ENCODE data around the gene ZNF428. TPM values are rescaled to one million over a fixed set of nuclear protein-coding genes. Genes with fewer than 3 reads are reported as not detected.

Gene ZNF428
- total RNA-seq, 1 donor from 2014 or later, result 53.4 TPM

DNA sequence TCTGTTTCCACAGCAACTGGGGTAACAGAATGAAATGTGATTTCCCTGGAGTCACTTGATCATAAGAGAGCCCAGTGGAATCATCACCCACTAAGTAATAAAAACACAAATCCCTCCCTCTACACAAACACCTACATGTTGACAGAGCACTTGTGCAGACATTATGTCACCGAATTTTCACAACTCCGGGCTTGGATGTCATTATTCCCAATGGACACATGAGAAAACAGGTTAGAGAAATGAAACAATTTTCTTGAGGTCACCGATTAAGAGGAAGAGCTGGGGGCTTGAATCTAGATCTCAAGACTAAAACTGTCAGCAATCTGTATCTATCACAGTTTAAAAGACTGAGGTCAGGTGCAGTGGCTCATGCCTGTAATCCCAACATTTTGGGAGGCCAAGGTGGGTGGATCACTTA is 47.2 kb downstream of the ZNF428 start:
- TF ChIP-seq, protein P1, sequence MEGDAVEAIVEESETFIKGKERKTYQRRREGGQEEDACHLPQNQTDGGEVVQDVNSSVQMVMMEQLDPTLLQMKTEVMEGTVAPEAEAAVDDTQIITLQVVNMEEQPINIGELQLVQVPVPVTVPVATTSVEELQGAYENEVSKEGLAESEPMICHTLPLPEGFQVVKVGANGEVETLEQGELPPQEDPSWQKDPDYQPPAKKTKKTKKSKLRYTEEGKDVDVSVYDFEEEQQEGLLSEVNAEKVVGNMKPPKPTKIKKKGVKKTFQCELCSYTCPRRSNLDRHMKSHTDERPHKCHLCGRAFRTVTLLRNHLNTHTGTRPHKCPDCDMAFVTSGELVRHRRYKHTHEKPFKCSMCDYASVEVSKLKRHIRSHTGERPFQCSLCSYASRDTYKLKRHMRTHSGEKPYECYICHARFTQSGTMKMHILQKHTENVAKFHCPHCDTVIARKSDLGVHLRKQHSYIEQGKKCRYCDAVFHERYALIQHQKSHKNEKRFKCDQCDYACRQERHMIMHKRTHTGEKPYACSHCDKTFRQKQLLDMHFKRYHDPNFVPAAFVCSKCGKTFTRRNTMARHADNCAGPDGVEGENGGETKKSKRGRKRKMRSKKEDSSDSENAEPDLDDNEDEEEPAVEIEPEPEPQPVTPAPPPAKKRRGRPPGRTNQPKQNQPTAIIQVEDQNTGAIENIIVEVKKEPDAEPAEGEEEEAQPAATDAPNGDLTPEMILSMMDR (IDR thresholded peaks at IDR 0.05; ENCODE audit: insufficient read depth, low read depth, low read length), result no peak
- no peak for TF ChIP-seq EZH2 (IDR thresholded peaks at IDR 0.05; ENCODE audit: insufficient read depth, low read length)
- H3K79me2 ChIP-seq (ENCODE audit: insufficient read depth, low read length), result peaks cover 28% of the 10 kb centered on the region
- H4K20me1 ChIP-seq (ENCODE audit: insufficient read depth, low read length), result peaks cover 12% of the 10 kb centered on the region
- H3K4me2 ChIP-seq (ENCODE audit: low read length), result no peak overlapping the region
- Mint-ChIP-seq H3K36me3 (ENCODE audit: low read depth, unreplicated experiment) (peaks cover 1% of the 10 kb centered on the region), H3K4me1 (ENCODE audit: low read depth, unreplicated experiment) (peaks cover 2% of the 10 kb centered on the region), H3K9me3 (ENCODE audit: unreplicated experiment) (peaks cover 2% of the 10 kb centered on the region), H3K27me3 (ENCODE audit: low read depth, unreplicated experiment) (no peaks in the 10 kb centered on the region), H3K27ac (ENCODE audit: unreplicated experiment) (no peak overlapping the region), H3K4me3 (ENCODE audit: unreplicated experiment) (no peak overlapping the region)
- no peak overlapping the region for H3K4me3 ChIP-seq (ENCODE audit: insufficient read depth, low read depth, low read length)
- H2AFZ ChIP-seq (ENCODE audit: low read depth, low read length), result no peak overlapping the region
- FAIRE-seq (no peak), DNase-seq (ENCODE audit: low read depth) (no peak)
- H3K27ac ChIP-seq (ENCODE audit: low read depth, low read length), result no peak overlapping the region
- no peak overlapping the region for H3K9ac ChIP-seq (ENCODE audit: low read length)
- no peaks in the 10 kb centered on the region for H3K9me3 ChIP-seq (ENCODE audit: insufficient read depth, low read depth, low read length)
- H3K4me1 ChIP-seq (ENCODE audit: insufficient read depth, low read length), result peaks cover 11% of the 10 kb centered on the region
- no peaks in the 10 kb centered on the region for H3K27me3 ChIP-seq (ENCODE audit: insufficient read depth, low read length)
- H3K36me3 ChIP-seq (ENCODE audit: insufficient read depth, low read length), result peaks cover 5% of the 10 kb centered on the region

DNA sequence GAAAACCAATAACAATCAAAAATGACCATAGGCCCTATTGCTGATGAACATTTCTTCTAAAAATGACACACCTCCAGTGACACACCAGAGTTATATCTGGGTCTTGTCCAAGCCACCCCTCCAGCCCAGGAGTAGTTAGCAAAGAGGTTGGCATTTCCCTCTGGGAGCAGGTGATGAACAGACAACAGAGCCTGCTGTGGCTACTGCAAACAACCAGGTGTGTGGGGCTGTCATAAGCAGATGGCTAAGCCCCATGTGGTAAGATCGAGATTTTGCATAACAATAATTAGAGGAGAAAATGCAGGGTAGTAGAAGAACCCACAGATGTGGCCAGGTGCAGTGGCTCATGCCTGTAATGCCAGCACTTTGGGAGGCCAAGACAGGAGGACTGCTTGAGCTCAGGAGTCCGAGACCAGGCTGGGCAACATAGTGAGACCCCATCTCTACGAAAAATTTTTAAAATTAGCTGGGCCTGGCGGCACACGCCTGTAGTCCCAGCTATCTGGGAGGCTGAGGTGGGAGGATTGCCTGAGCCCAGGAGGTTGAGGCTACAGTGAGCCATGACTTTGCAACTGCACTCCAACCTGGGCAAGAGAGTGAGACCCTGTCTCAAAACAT is 49.1 kb downstream of the ZNF428 start:
- no peak overlapping the region for H3K27ac Mint-ChIP-seq (ENCODE audit: unreplicated experiment)
- DNase-seq (ENCODE audit: low read depth) (no peak), FAIRE-seq (no peak)
- peaks cover 1% of the 10 kb centered on the region for H3K36me3 Mint-ChIP-seq (ENCODE audit: low read depth, unreplicated experiment)
- peaks cover 7% of the 10 kb centered on the region for H3K4me1 ChIP-seq (ENCODE audit: insufficient read depth, low read length)
- no peak overlapping the region for H3K27ac ChIP-seq (ENCODE audit: low read depth, low read length)
- no peak overlapping the region for H3K9ac ChIP-seq (ENCODE audit: low read length)
- no peaks in the 10 kb centered on the region for H3K27me3 ChIP-seq (ENCODE audit: insufficient read depth, low read length)
- peaks cover 31% of the 10 kb centered on the region for H3K79me2 ChIP-seq (ENCODE audit: insufficient read depth, low read length)
- TF ChIP-seq EZH2 (IDR thresholded peaks at IDR 0.05; ENCODE audit: insufficient read depth, low read length), result no peak
- TF ChIP-seq, protein P1 (IDR thresholded peaks at IDR 0.05; ENCODE audit: insufficient read depth, low read depth, low read length), result no peak
- peaks cover 12% of the 10 kb centered on the region for H4K20me1 ChIP-seq (ENCODE audit: insufficient read depth, low read length)
- peaks cover 5% of the 10 kb centered on the region for H3K36me3 ChIP-seq (ENCODE audit: insufficient read depth, low read length)
- H3K9me3 ChIP-seq (ENCODE audit: insufficient read depth, low read depth, low read length), result no peaks in the 10 kb centered on the region
- no peak overlapping the region for H3K4me2 ChIP-seq (ENCODE audit: low read length)
- H2AFZ ChIP-seq (ENCODE audit: low read depth, low read length), result no peak overlapping the region
- H3K9me3 Mint-ChIP-seq (ENCODE audit: unreplicated experiment), result no peaks in the 10 kb centered on the region
- peaks cover 2% of the 10 kb centered on the region for H3K4me1 Mint-ChIP-seq (ENCODE audit: low read depth, unreplicated experiment)
- no peak overlapping the region for H3K4me3 ChIP-seq (ENCODE audit: insufficient read depth, low read depth, low read length)
- no peaks in the 10 kb centered on the region for H3K27me3 Mint-ChIP-seq (ENCODE audit: low read depth, unreplicated experiment)
- no peak overlapping the region for H3K4me3 Mint-ChIP-seq (ENCODE audit: unreplicated experiment)

DNA sequence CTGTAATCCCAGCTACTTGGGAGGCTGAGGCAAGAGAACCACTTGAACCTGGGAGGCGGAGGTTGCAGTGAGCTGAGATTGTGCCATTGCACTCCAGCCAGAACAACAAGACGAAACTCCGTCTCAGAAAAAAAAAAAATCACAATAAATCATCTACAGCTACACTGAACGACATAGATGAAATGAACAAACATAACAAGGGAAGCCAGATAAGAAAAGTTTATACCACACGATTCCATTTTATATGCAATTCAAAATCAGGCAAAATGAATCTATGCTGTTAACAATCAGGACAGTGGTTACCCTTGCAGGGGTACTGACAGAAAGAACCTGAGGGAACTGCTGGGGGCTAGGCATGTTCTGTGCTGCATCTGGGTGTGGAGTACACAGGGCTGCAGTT is 49.8 kb downstream of the ZNF428 start:
- Histone ChIP-seq H3K79me2 (ENCODE audit: insufficient read depth, low read length) (peaks cover 25% of the 10 kb centered on the region), H3K4me1 (ENCODE audit: insufficient read depth, low read length) (peaks cover 4% of the 10 kb centered on the region), H2AFZ (ENCODE audit: low read depth, low read length) (no peak overlapping the region), H3K9ac (ENCODE audit: low read length) (no peak overlapping the region), H3K27me3 (ENCODE audit: insufficient read depth, low read length) (no peaks in the 10 kb centered on the region), H4K20me1 (ENCODE audit: insufficient read depth, low read length) (peaks cover 12% of the 10 kb centered on the region), H3K9me3 (ENCODE audit: insufficient read depth, low read depth, low read length) (no peaks in the 10 kb centered on the region), H3K4me3 (ENCODE audit: insufficient read depth, low read depth, low read length) (no peak overlapping the region), H3K36me3 (ENCODE audit: insufficient read depth, low read length) (peaks cover 5% of the 10 kb centered on the region), H3K27ac (ENCODE audit: low read depth, low read length) (no peak overlapping the region), H3K4me2 (ENCODE audit: low read length) (no peak overlapping the region)
- DNase-seq (ENCODE audit: low read depth) (no peak), FAIRE-seq (no peak)
- Mint-ChIP-seq H3K27me3 (ENCODE audit: low read depth, unreplicated experiment) (no peaks in the 10 kb centered on the region), H3K4me1 (ENCODE audit: low read depth, unreplicated experiment) (no peaks in the 10 kb centered on the region), H3K9me3 (ENCODE audit: unreplicated experiment) (no peaks in the 10 kb centered on the region), H3K27ac (ENCODE audit: unreplicated experiment) (no peak overlapping the region), H3K36me3 (ENCODE audit: low read depth, unreplicated experiment) (peaks cover 1% of the 10 kb centered on the region), H3K4me3 (ENCODE audit: unreplicated experiment) (no peak overlapping the region)
- no peak for TF ChIP-seq EZH2 (IDR thresholded peaks at IDR 0.05; ENCODE audit: insufficient read depth, low read length)
- TF ChIP-seq, protein P1 (IDR thresholded peaks at IDR 0.05; ENCODE audit: insufficient read depth, low read depth, low read length), result no peak

All from astrocyte (in vitro differentiated cells and primary cell).